MM.1S (cell line): Measurements from ENCODE around the gene GRIA3.

Experiments used
- DNase-seq: peaks from one replicate; pipeline ENCODE4 v3.0.0-alpha.2; 2015
- H2AFZ ChIP-seq: fragments of 300-600 bp; sonication (generic); 2 replicates; pipeline ENCODE4 v1.6.0; 2016; ENCODE audit warnings: antibody characterized with exemption, low read length
- H3F3A ChIP-seq: fragments of 300-600 bp; sonication (generic); 2 replicates; pipeline ENCODE4 v1.6.1; 2016; ENCODE audit warnings: mild to moderate bottlenecking, antibody characterized with exemption, low read length, moderate library complexity, mixed read lengths; ENCODE audit not compliant: insufficient read depth
- H3K27ac ChIP-seq: fragments of 300-600 bp; sonication (generic); 2 replicates; pipeline ENCODE4 v1.5.1; 2016; ENCODE audit warnings: mild to moderate bottlenecking, low read length
- H3K27me3 ChIP-seq: fragments of 300-600 bp; sonication (generic); replicated peaks from 2 replicates; pipeline ENCODE4 v1.6.0; 2016; ENCODE audit warnings: low read length; ENCODE audit not compliant: insufficient read depth
- H3K36me3 ChIP-seq: fragments of 300-600 bp; sonication (generic); replicated peaks from 2 replicates; pipeline ENCODE4 v1.6.1; 2016; ENCODE audit warnings: mild to moderate bottlenecking, low read length, mixed read lengths; ENCODE audit not compliant: insufficient read depth
- H3K4me1 ChIP-seq: fragments of 300-600 bp; sonication (generic); 2 replicates; pipeline ENCODE4 v1.6.1; 2016; ENCODE audit warnings: low read length, mixed read lengths
- H3K4me2 ChIP-seq: fragments of 300-600 bp; sonication (generic); 2 replicates; pipeline ENCODE4 v1.6.0; 2016; ENCODE audit warnings: low read depth, low read length
- H3K4me3 ChIP-seq: fragments of 300-600 bp; sonication (generic); 2 replicates; pipeline ENCODE4 v1.5.1; 2016; ENCODE audit warnings: low read length, mixed read lengths
- H3K79me2 ChIP-seq: fragments of 300-600 bp; sonication (generic); 2 replicates; pipeline ENCODE4 v1.6.1; 2016; ENCODE audit warnings: mixed run types, low read length, mixed read lengths
- H3K9ac ChIP-seq: fragments of 300-600 bp; sonication (generic); 2 replicates; pipeline ENCODE4 v1.6.1; 2016; ENCODE audit warnings: low read length, mixed read lengths
- H3K9me2 ChIP-seq: fragments of 300-600 bp; sonication (generic); replicated peaks from 2 replicates; pipeline ENCODE4 v1.6.1; 2016; ENCODE audit warnings: mild to moderate bottlenecking, low read length, mixed read lengths; ENCODE audit not compliant: insufficient read depth
- H3K9me3 ChIP-seq: fragments of 300-600 bp; sonication (generic); replicated peaks from 2 replicates; pipeline ENCODE4 v1.6.1; 2016; ENCODE audit warnings: mild to moderate bottlenecking, low read length, mixed read lengths; ENCODE audit not compliant: insufficient read depth
- H4K20me1 ChIP-seq: fragments of 300-600 bp; sonication (generic); 2 replicates; pipeline ENCODE4 v1.6.1; 2016; ENCODE audit warnings: mild to moderate bottlenecking, low read length, moderate library complexity, mixed read lengths; ENCODE audit not compliant: insufficient read depth
- CTCF ChIP-seq: fragments of 300-600 bp; sonication (generic); IDR thresholded peaks from 2 replicates; pipeline ENCODE4 v1.5.1; 2016; ENCODE audit warnings: antibody characterized with exemption, low read length, mixed read lengths
- EZH2 ChIP-seq: fragments of 300-600 bp; sonication (generic); optimal IDR thresholded peaks from 2 replicates; pipeline ENCODE3; 2017; ENCODE audit warnings: low read depth, mild to moderate bottlenecking, antibody characterized with exemption, low read length, mixed read lengths
- EZH2phosphoT487 ChIP-seq: fragments of 300-600 bp; sonication (generic); IDR thresholded peaks from 2 replicates; pipeline ENCODE4 v1.6.1; 2018; ENCODE audit warnings: antibody characterized with exemption, low read length

GRIA3 gene

GRCh38 chrX:123222920-123223319, 38.8 kb downstream of the GRIA3 start:
- Histone ChIP-seq H2AFZ (no peak overlapping the region), H3K9me2 (no peaks in the 10 kb centered on the region), H3K4me3 (no peak overlapping the region), H3K79me2 (no peaks in the 10 kb centered on the region), H3K27me3 (no peaks in the 10 kb centered on the region), H3K4me2 (no peak overlapping the region), H3K9ac (no peak overlapping the region), H3K27ac (no peak overlapping the region), H3K36me3 (no peaks in the 10 kb centered on the region), H3K4me1 (no peaks in the 10 kb centered on the region), H3K9me3 (no peaks in the 10 kb centered on the region), H3F3A (no peaks in the 10 kb centered on the region), H4K20me1 (no peaks in the 10 kb centered on the region)
- DNase-seq: no peak
- TF ChIP-seq CTCF (no peak), EZH2phosphoT487 (no peak), EZH2 (no peak)

GRCh38 chrX:123223409-123223808, 39.3 kb downstream of the GRIA3 start:
- Histone ChIP-seq H3K4me3 (no peak overlapping the region), H3K27me3 (no peaks in the 10 kb centered on the region), H4K20me1 (no peaks in the 10 kb centered on the region), H2AFZ (no peak overlapping the region), H3K4me1 (no peaks in the 10 kb centered on the region), H3K79me2 (no peaks in the 10 kb centered on the region), H3K4me2 (no peak overlapping the region), H3K9ac (no peak overlapping the region), H3F3A (no peaks in the 10 kb centered on the region), H3K9me3 (no peaks in the 10 kb centered on the region), H3K27ac (no peak overlapping the region), H3K36me3 (no peaks in the 10 kb centered on the region), H3K9me2 (no peaks in the 10 kb centered on the region)
- no peak for DNase-seq
- TF ChIP-seq EZH2 (no peak), EZH2phosphoT487 (no peak), CTCF (no peak)

- DNase-seq: no peak
- Histone ChIP-seq H3F3A (no peaks in the 10 kb centered on the region), H3K27me3 (no peaks in the 10 kb centered on the region), H3K9ac (no peak overlapping the region), H2AFZ (no peak overlapping the region), H3K4me2 (no peak overlapping the region), H3K79me2 (no peaks in the 10 kb centered on the region), H3K4me1 (no peaks in the 10 kb centered on the region), H3K27ac (no peak overlapping the region), H3K4me3 (no peak overlapping the region), H4K20me1 (no peaks in the 10 kb centered on the region), H3K9me3 (no peaks in the 10 kb centered on the region), H3K9me2 (no peaks in the 10 kb centered on the region), H3K36me3 (no peaks in the 10 kb centered on the region)
- TF ChIP-seq EZH2 (no peak), EZH2phosphoT487 (no peak)
These were observed 39.8 kb downstream of the GRIA3 start for GRCh38 chrX:123223859-123224258.

- Histone ChIP-seq H3K27ac (no peak overlapping the region), H3K4me3 (no peak overlapping the region), H3K9me3 (no peaks in the 10 kb centered on the region), H3F3A (no peaks in the 10 kb centered on the region), H3K9ac (no peak overlapping the region), H4K20me1 (no peaks in the 10 kb centered on the region), H3K36me3 (no peaks in the 10 kb centered on the region), H3K4me2 (no peak overlapping the region), H3K79me2 (no peaks in the 10 kb centered on the region), H3K4me1 (no peaks in the 10 kb centered on the region), H2AFZ (no peak overlapping the region), H3K9me2 (no peaks in the 10 kb centered on the region), H3K27me3 (no peaks in the 10 kb centered on the region)
- TF ChIP-seq EZH2phosphoT487 (no peak), EZH2 (no peak), CTCF (no peak)
- DNase-seq: no peak
These were observed 46.7 kb downstream of the GRIA3 start for GRCh38 chrX:123230798-123231197.
